Urinary bladder (tissue), 4 donors: ENCODE data around the gene MYPN. TPM values are rescaled to one million over a fixed set of nuclear protein-coding genes. Genes with fewer than 3 reads are reported as not detected.
"Not testable (repeated sequence)": the region's sequence is repeated elsewhere in the genome, so short reads cannot be mapped to it uniquely, and the experiment has no call there.

Experiments
- DNase-seq: peaks from one replicate; pipeline ENCODE4 v3.0.0-alpha.2; 2015; ENCODE audit errors: extremely low spot score
- H3K27ac ChIP-seq: one replicate; pipeline ENCODE4 v1.5.1; 2013; ENCODE audit warnings: low read depth, mild to moderate bottlenecking, moderate library complexity
- H3K36me3 ChIP-seq: one replicate; pipeline ENCODE4 v1.6.1; 2013; ENCODE audit warnings: mild to moderate bottlenecking, moderate library complexity; ENCODE audit not compliant: insufficient read depth
- H3K4me1 ChIP-seq: one replicate; pipeline ENCODE4 v1.6.1; 2013; ENCODE audit warnings: mild to moderate bottlenecking, moderate library complexity; ENCODE audit not compliant: insufficient read depth
- H3K4me3 ChIP-seq: one replicate; pipeline ENCODE4 v1.5.1; 2013; ENCODE audit warnings: low read depth, low read length
- WGBS: extraction: QIAGEN DNeasy Blood & Tissue Kit; methylation state at CpG from one replicate; pipeline ENCODE4 v1.1.7; 2013; 5-methylcytosine and 5-hydroxymethylcytosine counted together
- polyA plus RNA-seq: library from polyadenylated mRNA; stranded (reverse); fragments of 200-250 nt; gene quantifications from one replicate; pipeline ENCODE4 v1.2.3, GENCODE V29; 2013
- total RNA-seq: library from RNA; depleted of rRNA; stranded (reverse); fragments of >200 nt; gene quantifications from one replicate; pipeline ENCODE4 v1.2.3, GENCODE V29; 2014
- donor health status: healthy with polysubstance abuse.
- donor health status: healthy.

MYPN gene
- total and polyA plus RNA-seq, 2 donors = 3.1 TPM; not detected in 1

DNA sequence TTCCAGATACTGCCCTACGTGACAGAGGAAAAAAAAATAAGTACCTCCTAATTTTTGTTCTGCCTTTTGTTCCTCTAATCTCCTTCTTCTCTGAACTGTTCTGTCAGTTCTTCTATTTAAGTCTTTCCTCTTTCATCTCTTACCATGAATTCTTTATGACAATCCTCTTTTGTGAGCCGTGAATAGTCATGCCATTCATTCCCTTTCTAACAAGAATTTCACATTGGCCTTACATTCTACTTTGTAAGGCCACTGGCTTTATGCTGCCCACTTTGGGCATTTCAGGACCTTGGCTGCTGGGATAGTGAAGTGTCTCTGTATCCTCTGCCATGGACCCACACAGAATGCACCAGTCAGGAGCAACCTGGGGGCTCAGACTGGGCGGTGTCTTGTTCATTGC, 69.7 kb downstream of the MYPN start:
- WGBS = 72% methylated on average over 3 of the region's 3 CpGs
- Histone ChIP-seq H3K4me3 (no peak overlapping the region), H3K36me3 (no peaks in the 10 kb centered on the region), H3K27ac (no peak overlapping the region), H3K4me1 (no peaks in the 10 kb centered on the region)
- DNase-seq = no peak

DNA sequence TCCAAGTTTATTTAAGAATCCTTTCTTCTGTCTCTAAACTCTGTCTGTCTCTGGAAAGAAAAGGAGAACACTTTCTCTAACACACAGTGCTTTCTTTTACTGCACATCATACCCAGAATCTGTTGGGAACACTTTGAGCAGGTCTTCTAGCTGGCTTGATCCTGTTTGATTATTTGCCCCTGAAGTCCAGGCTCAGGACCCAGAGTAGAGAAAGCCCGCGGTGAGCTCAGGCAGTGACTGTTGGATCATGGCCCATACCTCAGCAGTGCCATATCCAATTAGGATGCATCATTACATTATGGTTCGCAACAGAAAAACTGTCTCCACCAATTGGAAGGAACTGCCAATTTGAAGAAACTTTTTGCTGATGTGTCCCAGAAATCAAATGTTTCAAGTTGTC, 71.2 kb downstream of the MYPN start:
- Histone ChIP-seq H3K4me1 (no peaks in the 10 kb centered on the region), H3K4me3 (no peak overlapping the region), H3K27ac (no peak overlapping the region), H3K36me3 (no peaks in the 10 kb centered on the region)
- 87% methylated on average over 3 of the region's 3 CpGs for WGBS
- DNase-seq = no peak

DNA sequence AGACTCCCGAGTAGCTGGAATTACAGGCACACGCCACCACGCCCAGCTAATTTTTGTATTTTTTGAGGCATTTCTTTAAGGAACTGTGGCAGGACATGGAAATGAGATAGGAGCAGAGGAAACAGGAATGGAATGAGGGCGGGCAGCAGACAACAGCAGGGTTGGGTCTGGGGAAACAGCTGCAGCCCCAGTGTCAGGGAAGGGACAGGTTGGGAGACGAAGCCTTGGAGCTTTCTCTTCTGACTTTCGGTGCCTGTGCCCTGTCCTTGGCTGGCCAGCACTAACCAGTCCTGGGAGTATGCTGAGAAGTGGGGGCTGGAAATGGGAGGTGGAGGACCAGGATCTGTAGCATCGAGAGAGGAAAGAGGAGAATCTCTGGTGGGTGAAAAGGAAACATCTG, 75.3 kb downstream of the MYPN start:
- H3K4me1 ChIP-seq = no peaks in the 10 kb centered on the region
- H3K36me3 ChIP-seq = no peaks in the 10 kb centered on the region
- no peak overlapping the region for H3K4me3 ChIP-seq
- DNase-seq = no peak
- no peak overlapping the region for H3K27ac ChIP-seq
- 46% methylated on average over 7 of the region's 7 CpGs for WGBS

DNA sequence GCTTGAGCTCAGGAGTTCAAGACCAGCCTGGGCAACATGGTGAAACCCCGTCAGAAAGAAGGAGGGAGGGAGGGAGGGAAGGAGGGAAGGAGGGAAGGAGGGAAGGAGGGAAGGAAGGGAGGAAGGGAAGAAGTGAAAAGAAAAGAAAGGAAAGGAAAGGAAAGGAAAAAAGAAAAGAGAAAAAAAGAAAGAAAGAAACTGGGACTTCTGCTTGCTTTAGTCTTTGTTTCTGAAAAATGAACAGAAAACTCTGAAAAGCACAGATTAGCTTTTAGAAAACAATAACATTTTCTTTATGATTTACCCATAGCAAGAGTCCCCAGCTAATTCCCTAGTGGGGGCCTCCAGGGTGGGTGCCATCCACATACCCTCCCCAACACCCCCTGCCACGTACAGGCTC, 75.8 kb downstream of the MYPN start:
- Histone ChIP-seq H3K4me3 (no peak overlapping the region), H3K36me3 (no peaks in the 10 kb centered on the region), H3K27ac (no peak overlapping the region), H3K4me1 (no peaks in the 10 kb centered on the region)
- 46% methylated on average over 2 of the region's 2 CpGs for WGBS
- DNase-seq = no peak

DNA sequence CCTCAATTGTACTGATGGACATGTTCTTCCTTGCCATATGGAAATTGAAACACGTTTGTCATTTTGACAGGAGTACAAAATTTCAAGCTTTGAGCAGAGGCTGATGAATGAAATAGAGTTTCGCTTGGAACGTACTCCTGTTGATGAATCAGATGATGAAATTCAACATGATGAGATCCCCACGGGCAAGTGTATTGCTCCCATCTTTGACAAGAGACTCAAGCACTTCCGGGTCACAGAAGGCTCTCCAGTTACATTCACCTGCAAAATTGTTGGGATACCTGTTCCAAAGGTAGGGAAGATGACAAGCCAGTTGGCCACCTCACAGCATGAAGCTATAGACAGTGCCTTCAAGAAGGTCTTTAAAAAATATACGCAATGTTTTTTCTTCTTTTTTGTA, 79.5 kb downstream of the MYPN start:
- H3K36me3 ChIP-seq = no peaks in the 10 kb centered on the region
- 89% methylated on average over 6 of the region's 6 CpGs for WGBS
- no peak overlapping the region for H3K4me3 ChIP-seq
- DNase-seq = no peak
- H3K27ac ChIP-seq = no peak overlapping the region
- no peaks in the 10 kb centered on the region for H3K4me1 ChIP-seq

DNA sequence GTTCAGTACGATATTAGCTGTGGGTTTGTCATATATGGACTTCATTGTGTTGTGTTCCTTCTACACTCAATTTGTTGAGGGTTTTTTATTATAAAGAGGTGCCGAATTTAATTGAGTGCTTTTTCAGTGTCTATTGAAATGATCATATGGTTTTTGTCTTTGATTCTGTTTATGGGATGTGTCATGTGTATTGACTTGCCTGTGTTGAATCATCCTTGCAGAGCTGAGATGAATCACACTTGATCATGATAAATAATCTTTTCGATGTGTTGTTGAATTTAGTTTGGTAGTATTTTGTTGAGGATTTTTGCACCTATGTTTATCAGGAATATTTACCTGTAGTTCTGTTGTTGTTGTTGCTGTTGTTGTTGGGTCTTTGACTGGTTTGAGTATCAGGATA, 82.8 kb downstream of the MYPN start:
- Histone ChIP-seq H3K4me3 (no peak overlapping the region), H3K4me1 (no peaks in the 10 kb centered on the region), H3K27ac (no peak overlapping the region), H3K36me3 (no peaks in the 10 kb centered on the region)
- WGBS = 91% methylated on average over 3 of the region's 3 CpGs
- DNase-seq = no peak

DNA sequence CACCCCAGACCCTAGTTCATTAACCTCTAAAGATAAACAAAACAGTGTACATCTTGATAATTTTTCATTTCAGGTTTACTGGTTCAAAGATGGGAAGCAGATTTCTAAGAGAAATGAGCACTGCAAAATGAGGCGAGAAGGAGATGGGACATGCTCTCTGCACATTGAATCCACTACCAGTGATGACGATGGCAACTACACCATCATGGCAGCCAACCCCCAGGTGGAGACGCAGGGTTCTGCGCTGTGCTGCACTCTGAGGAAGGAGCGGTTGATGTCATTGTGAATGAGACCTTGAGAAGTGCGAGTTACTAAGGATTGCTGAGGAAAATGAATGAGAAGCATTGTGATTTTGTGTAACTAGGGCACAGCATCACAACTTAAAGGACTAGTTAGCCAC, 85.0 kb downstream of the MYPN start:
- DNase-seq = no peak
- Histone ChIP-seq H3K36me3 (no peaks in the 10 kb centered on the region), H3K4me1 (no peaks in the 10 kb centered on the region), H3K4me3 (no peak overlapping the region), H3K27ac (no peak overlapping the region)
- 83% methylated on average over 6 of the region's 6 CpGs for WGBS

DNA sequence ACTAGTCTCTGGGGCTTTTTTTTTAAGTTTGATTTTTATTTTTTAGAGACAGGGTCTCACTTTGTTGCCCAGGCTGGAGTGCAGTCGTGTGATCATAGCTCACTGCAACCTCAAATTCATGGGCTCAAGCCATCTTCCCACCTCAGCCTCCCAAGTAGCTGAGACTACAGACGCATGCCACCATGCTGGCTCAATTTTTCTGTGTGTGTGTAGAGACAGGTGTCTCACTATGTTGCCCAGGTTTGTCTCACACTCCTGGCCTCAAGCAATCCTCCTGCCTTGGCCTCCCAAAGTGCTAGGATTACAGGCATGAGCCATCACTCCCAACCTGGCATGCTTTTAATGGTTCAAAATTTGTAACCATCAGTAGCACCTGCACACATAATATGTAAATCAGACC, 86.5 kb downstream of the MYPN start:
- not testable (repeated sequence) for H3K4me1 ChIP-seq
- 90% methylated on average over 2 of the region's 2 CpGs for WGBS

DNA sequence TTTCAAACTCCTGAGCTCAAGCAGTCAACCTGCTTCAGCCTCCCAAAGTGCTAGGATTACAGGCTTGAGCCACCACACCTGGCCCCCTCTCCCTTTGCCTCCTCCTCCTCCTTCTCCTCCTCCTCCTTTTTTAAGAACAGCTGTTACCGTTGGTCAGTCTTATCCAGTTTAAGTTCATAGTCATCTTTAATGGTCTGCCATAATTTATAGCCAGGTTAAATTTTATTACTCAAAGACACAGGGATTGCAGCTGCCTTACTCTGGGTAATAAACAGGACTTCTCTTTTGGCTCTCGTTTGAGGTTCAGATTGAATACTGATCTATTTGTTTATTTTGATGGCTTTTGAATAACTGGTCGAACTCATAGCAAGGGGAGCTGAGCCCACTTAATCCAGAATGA, 87.4 kb downstream of the MYPN start:
- no peak for DNase-seq
- Histone ChIP-seq H3K4me1 (no peaks in the 10 kb centered on the region), H3K4me3 (no peak overlapping the region), H3K27ac (no peak overlapping the region), H3K36me3 (no peaks in the 10 kb centered on the region)
- WGBS = 13% methylated on average over 3 of the region's 3 CpGs

More for the DNA sequence above, 86.5 kb downstream of the MYPN start:
- not testable (repeated sequence) for DNase-seq, H3K27ac ChIP-seq, H3K36me3 ChIP-seq, H3K4me3 ChIP-seq

DNA sequence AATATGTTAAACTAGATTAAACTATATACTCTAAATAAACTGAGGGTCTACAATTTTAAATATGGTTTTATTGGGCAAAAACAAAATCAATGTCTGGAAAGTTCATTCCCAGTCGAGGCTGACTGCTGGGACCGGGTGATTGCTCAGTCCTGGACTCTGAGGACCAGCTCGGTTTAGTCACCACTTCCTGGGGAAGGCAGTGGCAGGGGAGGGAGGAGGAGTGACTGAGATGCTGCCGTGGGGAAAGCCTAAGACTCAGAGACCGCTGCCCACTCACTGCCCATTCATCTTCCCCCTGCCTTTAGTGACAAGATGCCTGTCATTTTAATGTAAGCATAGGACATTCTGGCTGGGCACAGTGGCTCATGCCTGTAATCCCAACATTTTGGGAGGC, 93.7 kb downstream of the MYPN start:
- no peaks in the 10 kb centered on the region for H3K36me3 ChIP-seq
- no peaks in the 10 kb centered on the region for H3K4me1 ChIP-seq
- H3K4me3 ChIP-seq = no peak overlapping the region
- no peak for DNase-seq
- WGBS = 35% methylated on average over 5 of the region's 5 CpGs
- no peak overlapping the region for H3K27ac ChIP-seq

DNA sequence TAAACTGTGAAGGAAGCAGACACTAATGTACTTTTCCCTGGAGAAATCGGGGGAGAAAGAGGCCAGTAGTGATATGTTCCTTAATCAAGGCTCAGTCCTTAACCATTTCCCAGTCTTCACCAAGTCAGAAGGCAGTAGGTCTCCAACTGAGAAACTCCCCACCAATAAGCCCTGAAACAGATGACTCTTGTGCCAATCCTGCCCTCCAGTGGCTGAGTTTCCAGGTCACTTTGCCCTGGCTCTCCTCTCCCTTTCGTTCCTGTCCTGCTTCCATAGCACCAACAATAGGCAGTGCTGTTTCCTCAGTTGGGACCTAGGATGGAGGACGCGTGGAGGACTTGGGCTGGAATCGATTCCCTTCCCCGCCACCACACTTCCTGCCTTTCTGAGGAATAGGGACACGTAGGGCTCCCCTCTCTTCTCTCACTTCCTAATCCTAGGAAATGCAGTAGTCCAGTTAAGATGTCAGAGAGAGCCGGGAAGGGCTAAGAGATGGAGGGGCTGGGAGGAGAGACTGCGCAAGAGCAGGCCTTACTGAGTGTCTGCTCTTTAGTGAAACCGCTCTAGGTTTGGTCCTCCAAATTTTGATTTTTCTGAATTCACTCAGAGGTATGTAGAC, 99.2 kb downstream of the MYPN start:
- Histone ChIP-seq H3K36me3 (no peaks in the 10 kb centered on the region), H3K4me3 (no peak overlapping the region), H3K27ac (no peak overlapping the region), H3K4me1 (no peaks in the 10 kb centered on the region)
- no peak for DNase-seq
- WGBS = 53% methylated on average over 10 of the region's 10 CpGs

DNA sequence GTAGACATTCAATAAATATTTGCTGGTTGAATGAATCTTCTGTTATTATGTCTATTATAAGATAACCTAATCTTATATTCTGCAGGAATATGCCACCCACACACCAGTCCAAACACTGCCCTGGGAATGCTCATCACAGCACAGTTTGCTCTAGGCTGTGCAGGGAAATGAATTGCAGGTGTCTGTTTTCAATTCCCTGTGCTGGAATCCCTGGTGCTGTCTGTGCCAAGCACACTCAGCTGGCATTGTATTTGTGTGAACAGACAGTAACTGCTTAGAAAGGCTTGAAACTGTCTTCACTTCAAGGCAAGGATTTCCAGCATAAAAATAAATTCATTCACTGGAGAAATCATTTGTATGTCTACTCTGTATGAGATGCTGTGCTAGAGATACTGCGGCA, 102.4 kb downstream of the MYPN start:
- Histone ChIP-seq H3K4me1 (no peaks in the 10 kb centered on the region), H3K27ac (no peak overlapping the region), H3K4me3 (no peak overlapping the region), H3K36me3 (no peaks in the 10 kb centered on the region)
- 77% methylated on average over 1 of the region's 1 CpG for WGBS
- DNase-seq = no peak

DNA sequence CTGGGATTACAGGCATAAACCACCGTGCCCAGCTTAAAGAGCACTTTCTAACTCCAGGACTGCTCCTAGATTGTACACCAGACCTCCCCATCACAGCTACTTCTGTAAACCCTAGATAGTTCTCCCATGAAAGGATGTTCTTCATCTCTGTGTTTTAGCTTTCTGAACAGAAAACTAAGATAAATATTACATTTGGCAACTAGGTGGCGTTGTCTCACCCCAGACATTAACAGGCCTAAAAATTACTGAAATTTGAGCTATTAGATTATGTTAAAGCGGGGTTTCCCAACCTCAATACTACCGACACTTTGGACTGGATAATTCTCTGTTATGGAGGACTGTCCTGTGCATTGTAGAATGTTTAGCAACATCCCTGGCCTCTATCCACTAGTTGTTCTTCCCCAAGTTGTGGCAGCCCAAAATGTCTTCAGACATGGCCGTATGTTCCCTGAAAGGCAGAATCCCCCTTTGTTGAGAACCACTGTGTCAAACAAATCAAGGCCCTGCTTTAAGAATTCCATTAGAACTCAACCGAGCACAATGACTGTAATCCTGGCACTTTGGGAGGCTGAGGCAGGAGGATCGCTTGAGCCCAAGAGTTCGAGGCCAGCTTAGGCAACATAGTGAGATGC, 103.5 kb downstream of the MYPN start:
- H3K4me3 ChIP-seq = no peak overlapping the region
- WGBS = 58% methylated on average over 8 of the region's 8 CpGs
- no peak for DNase-seq
- H3K27ac ChIP-seq = no peak overlapping the region
- no peaks in the 10 kb centered on the region for H3K36me3 ChIP-seq
- no peaks in the 10 kb centered on the region for H3K4me1 ChIP-seq

DNA sequence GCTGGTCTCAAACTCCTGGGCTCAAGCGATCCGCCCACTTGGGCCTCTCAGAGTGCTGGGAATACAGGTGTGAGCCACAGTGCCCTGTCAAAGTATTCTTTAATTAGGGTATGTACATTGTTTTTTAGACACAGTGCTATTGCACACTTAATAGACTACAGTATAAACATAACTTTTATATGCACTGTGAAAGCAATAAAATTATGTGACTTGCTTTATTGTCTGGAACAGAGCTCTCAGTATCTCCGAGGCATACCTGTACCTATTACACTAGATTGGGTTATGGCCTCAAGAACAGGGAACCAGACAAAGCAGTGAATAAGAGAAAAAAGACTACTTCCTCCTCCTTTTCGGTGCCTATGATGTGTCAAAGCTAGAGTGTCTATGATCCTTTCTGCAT, 109.5 kb downstream of the MYPN start:
- 84% methylated on average over 4 of the region's 4 CpGs for whole genome bisulfite sequencing

DNA sequence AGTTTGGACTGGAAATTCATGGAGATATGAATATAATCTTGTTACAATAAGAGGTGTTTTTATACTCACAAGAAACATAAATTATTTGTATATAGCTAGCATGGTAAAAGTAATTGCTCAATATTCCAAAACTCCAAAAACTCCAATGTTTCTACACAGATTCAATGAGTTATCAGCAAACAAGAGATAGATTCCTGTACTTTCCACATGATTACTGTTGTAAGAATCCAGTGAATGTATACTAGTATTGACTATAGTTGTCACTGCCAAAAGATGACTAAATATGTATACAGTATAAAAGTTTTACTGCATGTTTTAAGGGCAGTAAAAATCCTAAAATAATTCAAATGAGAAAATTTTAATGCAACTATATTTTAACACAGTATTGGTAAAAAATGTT, 111.9 kb downstream of the MYPN start:
- Histone ChIP-seq H3K4me1 (no peaks in the 10 kb centered on the region), H3K4me3 (no peak overlapping the region), H3K27ac (no peak overlapping the region), H3K36me3 (no peaks in the 10 kb centered on the region)
- no peak for DNase-seq

More for the DNA sequence above, 109.5 kb downstream of the MYPN start:
- H3K4me1 ChIP-seq = no peaks in the 10 kb centered on the region
- no peak overlapping the region for H3K27ac ChIP-seq
- H3K36me3 ChIP-seq = no peaks in the 10 kb centered on the region
- H3K4me3 ChIP-seq = no peak overlapping the region
- no peak for DNase-seq
